GM18499 (cell line): ENCODE measurements around the gene B4GALNT1.
"Not testable (repeated sequence)": the region's sequence is repeated elsewhere in the genome, so short reads cannot be mapped to it uniquely, and the experiment has no call there.

Experiments used
- ATAC-seq: cut with Tn5 transposase; IDR thresholded peaks from one replicate; pipeline ENCODE4 v1.9.1; 2021; ENCODE audit warnings: moderate number of reproducible peaks; ENCODE audit not compliant: insufficient read depth, unreplicated experiment

The B4GALNT1 gene

DNA sequence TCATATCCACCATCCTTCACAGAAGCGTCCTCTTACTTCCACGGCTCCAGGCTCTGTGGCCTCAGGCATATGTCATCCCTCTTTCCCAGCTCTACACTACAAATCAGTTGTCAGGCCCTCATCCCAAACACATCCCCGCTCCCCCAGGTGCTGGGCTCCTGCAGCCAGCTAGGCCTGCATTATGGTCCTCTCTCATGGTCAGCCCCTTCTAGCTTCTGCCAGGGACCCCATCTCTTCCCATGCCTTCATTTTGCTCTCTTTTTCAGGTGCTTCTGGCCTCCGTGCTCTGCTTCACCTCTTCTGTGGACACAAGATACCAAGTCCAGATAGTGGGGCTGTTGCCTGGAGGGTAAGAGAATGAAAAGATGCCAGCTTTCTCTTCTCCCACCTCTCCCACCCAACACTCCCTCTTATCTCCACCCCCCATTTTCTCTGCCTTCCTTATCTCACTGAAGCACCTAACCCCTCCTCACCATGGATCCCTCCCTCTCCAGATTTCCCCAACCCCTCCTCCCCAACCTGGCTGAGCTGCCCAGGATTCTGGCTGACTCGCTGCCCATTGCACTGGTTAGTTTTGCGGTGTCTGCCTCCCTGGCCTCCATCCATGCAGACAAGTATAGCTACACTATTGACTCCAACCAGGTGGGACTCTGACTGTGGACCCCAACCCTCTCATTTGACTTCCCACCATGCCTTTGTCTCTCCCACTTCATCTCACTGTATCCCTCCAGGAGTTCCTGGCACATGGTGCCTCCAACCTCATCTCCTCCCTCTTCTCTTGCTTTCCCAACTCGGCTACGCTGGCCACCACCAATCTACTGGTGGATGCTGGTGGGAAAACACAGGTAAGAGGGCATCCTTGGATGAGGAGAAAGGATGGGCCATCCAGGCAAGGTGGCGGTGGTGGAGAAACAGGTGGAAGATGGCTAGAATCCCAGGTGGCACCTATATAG lies 10.4 kb downstream of the B4GALNT1 start:
- ATAC-seq, result no peak

- ATAC-seq, result no peak
These were observed 11.3 kb downstream of the B4GALNT1 start for GRCh38 chr12:57621497-57622292.

DNA sequence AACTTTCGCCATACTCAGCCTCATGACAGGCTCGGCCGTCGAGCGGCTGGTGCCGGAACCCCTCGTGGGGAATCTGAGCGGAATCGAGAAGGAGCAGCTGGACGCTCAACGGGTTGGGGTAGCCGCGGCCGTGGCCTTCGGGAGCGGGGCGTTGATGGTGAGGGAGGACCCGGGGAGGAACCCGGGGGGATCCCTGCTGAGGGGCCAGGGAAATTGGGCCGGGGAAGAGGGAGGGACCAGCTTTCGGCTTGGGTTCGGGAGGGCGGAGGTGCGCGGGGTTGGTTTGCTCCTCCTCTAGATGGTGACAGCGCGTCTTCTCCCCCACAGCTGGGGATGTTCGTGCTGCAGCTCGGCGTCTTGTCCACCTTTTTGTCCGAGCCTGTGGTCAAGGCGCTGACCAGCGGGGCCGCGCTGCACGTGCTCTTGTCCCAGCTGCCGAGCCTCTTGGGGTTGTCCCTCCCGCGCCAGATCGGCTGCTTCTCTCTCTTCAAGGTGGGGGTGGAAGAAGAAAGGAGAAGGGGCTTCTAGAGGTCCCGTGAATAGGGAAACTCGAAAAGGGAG lies 12.0 kb downstream of the B4GALNT1 start:
- ATAC-seq, result no peak

GRCh38 chr12:57620245-57620935 lies 12.6 kb downstream of the B4GALNT1 start:
- ATAC-seq, result no peak

DNA sequence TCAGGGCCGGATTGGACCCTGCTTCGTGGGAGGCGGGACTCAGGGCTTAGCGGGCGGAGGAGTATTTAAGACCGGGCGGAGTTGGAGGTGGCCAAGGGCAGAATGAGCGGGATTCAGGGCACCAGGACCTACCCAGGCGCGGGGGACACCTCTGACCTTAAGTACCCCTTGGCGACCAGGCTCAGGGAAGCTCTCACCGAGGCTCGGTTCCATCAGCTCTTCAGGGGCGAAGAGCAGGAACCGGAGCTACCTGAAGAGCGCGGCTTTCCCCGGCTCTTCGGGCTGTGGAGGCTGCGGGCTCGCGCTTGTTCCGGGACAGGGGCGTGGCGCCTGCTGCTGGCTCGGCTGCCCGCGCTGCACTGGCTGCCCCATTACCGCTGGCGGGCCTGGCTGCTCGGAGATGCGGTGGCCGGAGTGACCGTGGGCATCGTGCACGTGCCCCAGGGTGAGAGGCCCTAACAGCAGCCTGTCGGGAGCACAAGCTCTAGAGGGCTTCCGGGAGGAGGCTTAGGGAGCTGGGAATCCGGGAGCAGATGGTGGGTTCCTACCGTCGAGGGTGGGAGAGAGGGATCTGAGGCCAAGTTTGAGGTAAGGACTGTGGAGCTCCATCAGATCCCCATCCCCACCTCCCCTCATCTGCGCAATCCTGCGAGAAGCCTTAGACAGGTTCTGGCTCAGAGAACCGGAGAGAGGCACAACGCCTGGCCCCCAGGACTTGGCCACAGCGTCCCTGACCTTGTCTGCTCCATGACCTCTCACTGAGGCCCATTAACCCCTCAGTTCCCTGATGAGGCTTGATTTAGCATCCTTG lies 13.4 kb downstream of the B4GALNT1 start:
- ATAC-seq, result no peak

GRCh38 chr12:57618966-57619433 lies 14.0 kb downstream of the B4GALNT1 start:
- ATAC-seq, result no peak

GRCh38 chr12:57618431-57618830 lies 14.6 kb downstream of the B4GALNT1 start:
- not testable (repeated sequence) for ATAC-seq

DNA sequence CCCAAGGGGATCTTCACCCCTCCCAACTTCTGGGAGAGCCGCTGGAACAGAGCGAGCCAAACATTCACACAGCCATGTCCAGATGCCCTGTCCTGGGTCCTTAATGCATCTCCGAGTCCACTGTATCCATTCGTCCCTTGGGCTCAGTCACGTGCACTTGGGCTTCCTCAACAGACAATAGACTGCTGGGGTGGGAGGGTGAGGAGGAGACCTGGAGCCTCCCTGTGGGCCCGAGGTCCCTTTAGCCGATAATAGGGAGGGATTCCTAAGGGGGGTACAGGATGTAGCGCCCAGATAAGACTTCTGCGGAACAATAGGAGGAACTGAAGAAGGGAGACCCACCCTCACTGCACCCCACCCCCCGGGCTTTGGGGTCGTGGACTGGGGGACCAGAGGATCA lies 15.1 kb downstream of the B4GALNT1 start:
- ATAC-seq, result no peak

GRCh38 chr12:57616383-57617101 lies 16.5 kb downstream of the B4GALNT1 start:
- ATAC-seq, result no peak

- no peak for ATAC-seq
These were observed 17.4 kb downstream of the B4GALNT1 start for GRCh38 chr12:57615637-57616036.

GRCh38 chr12:57614948-57615500 lies 18.0 kb downstream of the B4GALNT1 start:
- no peak for ATAC-seq

DNA sequence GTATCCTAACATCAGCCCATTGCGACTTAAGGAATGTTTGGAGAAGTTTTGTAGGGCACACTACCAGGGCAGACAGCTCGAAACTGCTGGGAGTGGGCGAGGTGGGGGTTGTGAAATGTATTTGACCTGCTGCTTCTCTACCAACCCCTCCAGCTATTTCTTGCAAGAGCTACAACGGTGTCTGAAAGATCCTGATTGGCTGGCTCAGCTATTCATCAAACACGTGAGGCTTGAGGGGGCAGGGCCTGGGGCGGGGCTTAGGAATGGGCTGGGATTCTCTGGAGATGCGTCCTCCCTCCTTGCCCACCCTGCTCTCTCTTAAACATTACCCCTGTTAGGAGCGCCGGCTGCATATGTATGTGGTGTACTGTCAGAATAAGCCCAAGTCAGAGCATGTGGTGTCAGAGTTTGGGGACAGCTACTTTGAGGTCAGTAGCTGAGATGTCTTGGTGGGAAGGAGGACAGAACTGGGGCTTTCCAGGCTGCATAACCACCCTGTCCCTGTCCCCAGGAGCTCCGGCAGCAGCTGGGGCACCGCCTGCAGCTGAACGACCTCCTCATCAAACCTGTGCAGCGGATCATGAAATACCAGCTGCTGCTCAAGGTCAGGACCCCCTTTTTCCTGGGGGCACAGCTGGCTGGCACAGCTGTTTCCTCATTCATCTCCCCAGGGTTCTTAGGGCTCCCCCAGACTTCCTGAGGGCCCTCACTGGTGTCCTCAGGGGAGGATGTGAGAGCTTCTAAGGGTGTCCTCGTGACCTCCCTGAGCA lies 18.6 kb downstream of the B4GALNT1 start:
- ATAC-seq, result peak; percentile 54

- ATAC-seq, result no peak
These were observed 19.4 kb downstream of the B4GALNT1 start for GRCh38 chr12:57613427-57614109.

- no peak for ATAC-seq
These were observed 20.1 kb downstream of the B4GALNT1 start for GRCh38 chr12:57612711-57613426.

DNA sequence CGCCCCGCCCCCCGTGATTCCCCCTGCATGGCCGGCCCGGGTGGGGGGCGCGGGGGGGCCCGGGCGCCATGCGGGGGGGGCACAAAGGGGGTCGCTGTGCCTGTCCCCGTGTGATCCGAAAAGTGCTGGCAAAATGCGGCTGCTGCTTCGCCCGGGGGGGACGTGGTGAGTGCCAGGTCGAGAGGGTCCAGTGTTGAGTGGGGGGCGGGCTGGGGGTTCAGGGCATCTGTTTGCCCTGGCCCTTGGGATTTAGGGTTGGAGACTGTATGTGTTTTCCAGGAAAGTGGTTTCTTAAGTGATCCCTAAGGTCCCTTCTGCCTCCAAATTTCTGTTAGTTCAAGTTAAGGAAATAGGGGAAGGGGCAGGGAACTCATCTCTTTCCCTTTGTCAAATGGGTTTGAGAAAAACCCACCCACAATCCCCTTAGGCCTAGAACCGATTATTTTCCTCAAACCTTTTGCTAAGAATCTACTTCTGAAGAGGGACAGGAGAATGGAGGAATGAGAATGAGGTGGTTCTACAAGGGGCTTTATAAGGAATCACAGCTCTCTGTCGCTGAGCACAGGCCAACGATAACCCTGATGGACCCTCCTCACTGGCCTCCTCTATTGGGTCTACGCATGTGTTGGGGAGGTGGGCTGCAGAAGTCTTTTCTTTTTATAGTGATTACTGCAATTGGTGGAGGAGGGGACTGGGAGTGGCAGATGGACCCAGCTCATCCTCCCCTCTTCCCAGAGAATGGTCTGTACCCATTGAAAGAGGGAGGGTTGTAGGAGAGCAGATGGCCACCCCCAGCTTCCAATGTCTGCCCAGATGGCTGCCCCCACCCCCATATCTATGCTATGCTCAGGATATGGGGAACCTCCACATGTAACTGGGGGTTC lies 20.9 kb downstream of the B4GALNT1 start:
- no peak for ATAC-seq
